GM18867 (cell line): ENCODE data around the gene LRRIQ1.
"Not testable (repeated sequence)": the region's sequence is repeated elsewhere in the genome, so short reads cannot be mapped to it uniquely, and the experiment has no call there.

ENCODE experiments used
- ATAC-seq: cut with Tn5 transposase; IDR thresholded peaks from one replicate; pipeline ENCODE4 v1.9.1; 2021; ENCODE audit warnings: mild to moderate bottlenecking, moderate library complexity; ENCODE audit not compliant: unreplicated experiment

LRRIQ1 gene

GRCh38 chr12:85188619-85189018, 152.5 kb downstream of the LRRIQ1 start:
- no peak for ATAC-seq

GRCh38 chr12:85190728-85191127, 154.6 kb downstream of the LRRIQ1 start:
- no peak for ATAC-seq

DNA sequence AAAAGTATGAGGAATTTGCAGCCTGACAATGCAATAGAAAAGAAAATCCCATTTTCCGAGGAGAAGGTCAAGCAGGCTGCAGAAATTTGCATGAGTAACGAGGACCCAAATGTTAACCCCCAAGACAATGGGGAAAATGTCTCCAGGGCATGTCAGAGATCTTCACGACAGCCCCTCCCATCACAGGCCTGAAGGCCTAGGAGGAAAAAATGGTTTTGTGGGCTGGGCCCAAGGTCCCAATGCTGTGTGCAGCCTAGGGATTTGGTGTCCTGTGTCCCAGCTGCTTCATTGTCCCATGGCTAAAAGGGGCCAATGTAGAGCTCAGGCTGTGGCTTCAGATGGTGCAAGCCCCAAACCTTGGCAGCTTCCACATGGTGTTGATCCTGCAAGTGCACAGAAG, 167.7 kb downstream of the LRRIQ1 start:
- ATAC-seq: not testable (repeated sequence)

GRCh38 chr12:85206543-85206942, 170.4 kb downstream of the LRRIQ1 start:
- ATAC-seq: no peak

DNA sequence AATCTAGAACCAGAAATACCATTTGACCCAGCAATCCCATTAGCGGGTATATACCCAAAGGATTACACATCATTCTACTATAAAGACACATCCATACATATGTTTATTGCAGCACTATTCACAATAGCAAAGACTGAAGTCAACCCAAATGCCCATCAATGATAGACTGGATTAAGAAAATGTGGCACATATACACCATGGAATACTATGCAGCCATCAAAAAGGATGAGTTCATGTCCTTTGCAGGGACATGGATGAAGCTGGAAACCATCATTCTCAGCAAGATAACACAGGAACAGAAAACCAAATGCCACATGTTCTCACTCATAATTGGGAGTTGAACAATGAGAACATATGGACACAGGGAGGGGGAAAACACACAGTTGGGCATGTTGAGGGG, 188.2 kb downstream of the LRRIQ1 start:
- not testable (repeated sequence) for ATAC-seq

- no peak for ATAC-seq
These were observed 189.3 kb downstream of the LRRIQ1 start for GRCh38 chr12:85225501-85225900.

DNA sequence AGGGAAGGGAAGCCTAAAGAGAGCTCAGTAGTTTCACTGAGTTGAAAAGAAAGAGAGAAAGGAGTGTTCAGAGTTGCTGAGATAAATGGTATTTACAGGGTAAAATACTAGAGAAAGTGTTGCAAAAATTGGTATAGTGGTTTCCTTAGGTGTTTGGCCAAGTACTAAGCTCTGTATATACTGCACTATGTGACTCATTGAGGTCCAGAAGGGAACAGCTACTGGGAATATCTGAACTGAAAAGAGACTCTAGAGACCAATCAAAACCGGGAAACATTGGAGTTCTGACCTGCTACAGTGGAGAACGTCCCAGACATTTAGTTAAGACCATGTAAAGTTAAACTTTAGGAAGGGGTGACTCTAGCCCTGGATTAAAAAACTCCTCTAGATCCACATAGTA, 201.2 kb downstream of the LRRIQ1 start:
- ATAC-seq: no peak

- no peak for ATAC-seq
These were observed 208.4 kb downstream of the LRRIQ1 start for GRCh38 chr12:85244561-85244960.

- no peak for ATAC-seq
These were observed 217.7 kb downstream of the LRRIQ1 start for GRCh38 chr12:85253853-85254252.

- no peak for ATAC-seq
These were observed 221.5 kb downstream of the LRRIQ1 start for GRCh38 chr12:85257671-85258070.

DNA sequence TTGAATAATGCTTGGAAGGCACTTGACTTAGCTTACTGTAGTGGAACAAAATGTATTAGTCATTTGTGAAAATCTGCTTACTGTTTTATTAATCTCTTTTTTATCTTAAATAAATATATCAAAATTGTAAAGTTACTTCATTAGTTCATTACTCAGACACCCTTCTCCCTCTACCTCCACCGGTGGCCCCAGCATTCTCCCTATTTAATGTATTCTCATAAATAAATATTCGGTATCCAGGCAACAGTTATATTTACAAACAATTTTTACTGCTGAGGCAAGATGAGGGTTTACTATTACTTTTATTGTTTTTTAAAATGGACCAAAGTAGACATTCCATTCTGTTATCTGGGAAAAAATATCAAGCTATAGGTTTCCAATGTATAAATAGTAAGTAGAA, 224.3 kb downstream of the LRRIQ1 start:
- ATAC-seq: no peak

- no peak for ATAC-seq
These were observed 224.7 kb downstream of the LRRIQ1 start for GRCh38 chr12:85260896-85261295.

- no peak for ATAC-seq
These were observed 230.2 kb downstream of the LRRIQ1 start for GRCh38 chr12:85266356-85266755.

GRCh38 chr12:85273381-85274314, 237.5 kb downstream of the LRRIQ1 start:
- ATAC-seq: peak; percentile 78

DNA sequence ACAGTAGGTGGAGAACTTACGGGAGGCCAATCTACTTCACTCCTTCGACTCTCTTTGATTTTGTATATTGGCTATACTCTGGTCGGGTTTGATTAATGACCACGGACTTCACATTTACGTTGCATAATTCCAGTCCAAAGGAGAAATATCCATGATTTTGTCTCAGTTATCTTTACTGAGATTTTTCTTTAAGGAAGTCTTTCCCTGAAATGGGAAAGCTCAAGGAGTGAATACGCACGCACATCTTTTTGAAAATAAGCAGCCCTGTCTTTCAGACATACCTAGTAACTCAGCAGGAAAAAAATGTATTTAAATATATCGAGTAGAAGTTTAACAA, 238.1 kb downstream of the LRRIQ1 start:
- no peak for ATAC-seq

GRCh38 chr12:85275374-85275773, 239.2 kb downstream of the LRRIQ1 start:
- no peak for ATAC-seq

- ATAC-seq: no peak
These were observed 241.0 kb downstream of the LRRIQ1 start for GRCh38 chr12:85277191-85277590.

- no peak for ATAC-seq
These were observed 241.9 kb downstream of the LRRIQ1 start for GRCh38 chr12:85277900-85278597.

GRCh38 chr12:85278598-85279448, 242.7 kb downstream of the LRRIQ1 start:
- ATAC-seq: no peak

DNA sequence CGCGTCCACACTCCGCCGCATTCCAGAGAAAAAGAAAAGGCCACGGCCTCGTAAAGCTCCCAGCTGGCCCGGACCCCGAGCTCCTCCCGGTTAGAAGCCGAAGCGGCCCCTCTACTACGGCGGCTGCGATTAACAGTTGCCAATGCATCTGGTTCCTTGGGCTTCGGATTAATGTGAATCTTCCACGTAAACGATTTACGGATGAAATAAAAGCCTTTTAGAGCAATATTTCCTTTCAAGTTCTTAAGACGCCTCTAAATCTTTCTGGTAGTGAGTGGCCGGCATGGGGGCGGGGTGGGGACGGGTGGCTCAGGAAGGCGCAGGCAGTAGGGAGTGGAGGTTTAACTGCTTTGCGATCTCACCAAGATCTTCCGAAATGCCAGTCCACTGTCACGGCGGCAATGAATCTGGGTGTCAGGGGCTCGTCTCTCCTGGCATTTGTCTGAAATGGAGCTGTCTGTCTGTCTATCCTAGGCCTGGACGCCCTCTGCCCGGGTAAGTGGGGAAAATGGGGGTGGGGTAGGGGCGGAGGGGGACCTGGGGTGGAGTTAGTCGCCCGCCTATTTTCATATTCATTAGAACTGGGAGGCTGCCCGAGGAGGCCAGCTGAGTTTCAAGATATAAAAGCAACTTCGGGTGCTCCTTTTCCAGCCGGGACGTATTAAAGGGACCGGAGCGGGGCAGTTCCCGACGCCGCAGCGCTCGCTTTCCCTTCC, 243.5 kb downstream of the LRRIQ1 start:
- ATAC-seq: no peak
